WTC11 (cell line): ENCODE measurements around the gene EMC6. TPM values are rescaled to one million over a fixed set of nuclear protein-coding genes. Genes with fewer than 3 reads are reported as not detected.

Experiments
- ATAC-seq: fragments of 200-7000 bp; cut with Tn5 transposase; 2 replicates; pipeline ENCODE4 v1.10.0; 2021; ENCODE audit warnings: mild to moderate bottlenecking, moderate library complexity
- CTCF ChIA-PET: fragments of 300-600 bp; sonication (Branson Sonifier 250); formaldehyde crosslinking; loops from one replicate; lab custom pipeline; 2021; ENCODE audit warnings: antibody characterized with exemption; lab: Charles Lee
- POLR2A ChIA-PET: fragments of 350-600 bp; sonication (Branson Sonifier 250); formaldehyde crosslinking; loops from one replicate; lab custom pipeline; 2021; ENCODE audit warnings: antibody characterized with exemption; lab: Charles Lee
- DNase-seq: peaks from one replicate; pipeline ENCODE4 v3.0.0; 2021; ENCODE audit warnings: low spot score
- H3K27ac Mint-ChIP-seq: 2 replicates; pipeline ENCODE4 v1.8.0; 2021; ENCODE audit warnings: mixed read lengths
- H3K27me3 Mint-ChIP-seq: 2 replicates; pipeline ENCODE4 v1.8.0; 2021; ENCODE audit warnings: low read depth, mild to moderate bottlenecking, moderate library complexity, mixed read lengths
- H3K36me3 Mint-ChIP-seq: 2 replicates; pipeline ENCODE4 v1.8.0; 2021; ENCODE audit warnings: mixed read lengths
- H3K4me1 Mint-ChIP-seq: 2 replicates; pipeline ENCODE4 v1.8.0; 2022; ENCODE audit warnings: mixed read lengths
- H3K4me3 Mint-ChIP-seq: 2 replicates; pipeline ENCODE4 v1.8.0; 2021; ENCODE audit warnings: mild to moderate bottlenecking, moderate library complexity, mixed read lengths
- H3K9me3 Mint-ChIP-seq: 2 replicates; pipeline ENCODE4 v1.8.0; 2021; ENCODE audit warnings: mixed read lengths
- ETV6 ChIP-seq: sonication (generic); formaldehyde crosslinking; IDR thresholded peaks from 2 replicates; pipeline ENCODE4 v1.8.1; 2022; ENCODE audit warnings: mild to moderate bottlenecking, missing genetic modification reagents
- FOXJ3 ChIP-seq: sonication (generic); formaldehyde crosslinking; IDR thresholded peaks from 2 replicates; pipeline ENCODE4 v1.9.0; 2021; ENCODE audit warnings: missing genetic modification reagents, mild to moderate bottlenecking, borderline replicate concordance
- MXD4 ChIP-seq: fragments of 250-450 bp; sonication (Bioruptor Pico); IDR thresholded peaks from 2 replicates; pipeline ENCODE4 v1.8.0; 2021; ENCODE audit warnings: mild to moderate bottlenecking, moderate library complexity, borderline replicate concordance
- NFE2L1 ChIP-seq: sonication (generic); formaldehyde crosslinking; IDR thresholded peaks from 2 replicates; pipeline ENCODE4 v1.8.1; 2023; ENCODE audit warnings: missing genetic modification reagents
- NR3C1 ChIP-seq: sonication (generic); formaldehyde crosslinking; conservative IDR thresholded peaks from 2 replicates; pipeline ENCODE4 v1.8.1; 2023; ENCODE audit warnings: low read depth, mild to moderate bottlenecking, missing genetic modification reagents
- SMAD3 ChIP-seq: sonication (generic); formaldehyde crosslinking; IDR thresholded peaks from 2 replicates; pipeline ENCODE4 v1.8.0; 2022; ENCODE audit warnings: missing genetic modification reagents, mild to moderate bottlenecking, borderline replicate concordance
- SMAD4 ChIP-seq: sonication (generic); formaldehyde crosslinking; IDR thresholded peaks from 2 replicates; pipeline ENCODE4 v1.8.0; 2022; ENCODE audit warnings: mild to moderate bottlenecking, missing genetic modification reagents
- TP53 ChIP-seq: sonication (generic); formaldehyde crosslinking; IDR thresholded peaks from 2 replicates; pipeline ENCODE4 v1.8.1; 2023; ENCODE audit warnings: mild to moderate bottlenecking, missing genetic modification reagents
- ZBTB21 ChIP-seq: sonication (generic); formaldehyde crosslinking; IDR thresholded peaks from 2 replicates; pipeline ENCODE4 v1.8.1; 2023; ENCODE audit warnings: mild to moderate bottlenecking, missing genetic modification reagents, borderline replicate concordance
- ZNF138 ChIP-seq: sonication (generic); formaldehyde crosslinking; conservative IDR thresholded peaks from 2 replicates; pipeline ENCODE4 v1.8.1; 2022; ENCODE audit warnings: mild to moderate bottlenecking, moderate library complexity, missing genetic modification reagents
- ZNF219 ChIP-seq: sonication (generic); formaldehyde crosslinking; IDR thresholded peaks from 2 replicates; pipeline ENCODE4 v1.8.0; 2023; ENCODE audit warnings: missing genetic modification reagents, mild to moderate bottlenecking, borderline replicate concordance
- ZNF232 ChIP-seq: sonication (generic); formaldehyde crosslinking; IDR thresholded peaks from 2 replicates; pipeline ENCODE4 v1.8.0; 2022; ENCODE audit warnings: mild to moderate bottlenecking, missing genetic modification reagents
- total RNA-seq: library from RNA; stranded (reverse); gene quantifications from 3 replicates; pipeline ENCODE4 v1.2.3, GENCODE V29; 2021
- TF ChIP-seq, protein P1 (sequence below): fragments of 250-450 bp; sonication (Bioruptor Pico); IDR thresholded peaks from 2 replicates; pipeline ENCODE4 v2.1.2; 2022; ENCODE audit warnings: mild to moderate bottlenecking, moderate library complexity
- TF ChIP-seq, protein P2 (sequence below): fragments of 250-450 bp; sonication (Bioruptor Pico); IDR thresholded peaks from 2 replicates; pipeline ENCODE4 v1.9.0; 2021; ENCODE audit warnings: mild to moderate bottlenecking
- TF ChIP-seq, protein P3 (sequence below): sonication (generic); formaldehyde crosslinking; IDR thresholded peaks from 2 replicates; pipeline ENCODE4 v1.8.1; 2022; ENCODE audit warnings: low read depth, missing genetic modification reagents, borderline replicate concordance
- TF ChIP-seq, protein P4 (sequence below): sonication (generic); formaldehyde crosslinking; IDR thresholded peaks from 2 replicates; pipeline ENCODE4 v1.8.0; 2022; ENCODE audit warnings: mild to moderate bottlenecking, missing genetic modification reagents
- TF ChIP-seq, protein P5 (sequence below): fragments of 250-450 bp; sonication (Bioruptor Pico); IDR thresholded peaks from 2 replicates; pipeline ENCODE4 v1.9.0; 2021; ENCODE audit warnings: mild to moderate bottlenecking
- TF ChIP-seq, protein P6 (sequence below): fragments of 250-450 bp; sonication (Bioruptor Pico); IDR thresholded peaks from 2 replicates; pipeline ENCODE4 v1.9.0; 2021; ENCODE audit warnings: moderate library complexity, mild to moderate bottlenecking, inconsistent platforms, borderline replicate concordance
- TF ChIP-seq, protein P7 (sequence below): sonication (generic); formaldehyde crosslinking; IDR thresholded peaks from 2 replicates; pipeline ENCODE4 v1.8.0; 2022; ENCODE audit warnings: missing genetic modification reagents
- TF ChIP-seq, protein P8 (sequence below): sonication (generic); formaldehyde crosslinking; IDR thresholded peaks from 2 replicates; pipeline ENCODE4 v1.8.1; 2023; ENCODE audit warnings: mild to moderate bottlenecking, missing genetic modification reagents, borderline replicate concordance

EMC6 gene
- total RNA-seq, 1 experiment from 2014 or later = 86.0 TPM

DNA sequence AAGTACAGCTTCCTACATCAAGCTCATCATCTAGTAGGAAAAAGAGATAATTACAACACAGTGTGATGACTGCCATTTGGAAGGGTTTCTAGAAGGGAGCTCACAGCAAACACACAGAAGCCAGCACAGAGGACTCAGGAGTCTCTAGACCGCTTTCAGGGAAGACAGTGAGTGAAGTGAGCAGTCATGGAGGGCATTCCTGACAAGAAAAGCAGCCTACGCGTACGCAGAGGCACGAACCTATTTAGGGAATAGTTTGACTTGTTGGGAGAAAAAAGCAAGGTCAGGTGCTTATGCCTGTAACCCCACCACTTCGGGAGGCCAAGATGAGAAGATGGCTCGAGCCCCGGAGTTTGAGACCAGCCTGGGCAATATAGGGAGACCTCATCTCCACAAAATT, 46.7 kb downstream of the EMC6 start (continued):
- no peak for TF ChIP-seq ETV6 (CRISPR knock-in tag)
- TF ChIP-seq, protein P1, sequence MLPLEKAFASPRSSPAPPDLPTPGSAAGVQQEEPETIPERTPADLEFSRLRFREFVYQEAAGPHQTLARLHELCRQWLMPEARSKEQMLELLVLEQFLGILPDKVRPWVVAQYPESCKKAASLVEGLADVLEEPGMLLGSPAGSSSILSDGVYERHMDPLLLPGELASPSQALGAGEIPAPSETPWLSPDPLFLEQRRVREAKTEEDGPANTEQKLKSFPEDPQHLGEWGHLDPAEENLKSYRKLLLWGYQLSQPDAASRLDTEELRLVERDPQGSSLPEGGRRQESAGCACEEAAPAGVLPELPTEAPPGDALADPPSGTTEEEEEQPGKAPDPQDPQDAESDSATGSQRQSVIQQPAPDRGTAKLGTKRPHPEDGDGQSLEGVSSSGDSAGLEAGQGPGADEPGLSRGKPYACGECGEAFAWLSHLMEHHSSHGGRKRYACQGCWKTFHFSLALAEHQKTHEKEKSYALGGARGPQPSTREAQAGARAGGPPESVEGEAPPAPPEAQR (CRISPR knock-in tag) = no peak
- no peak for TF ChIP-seq ZNF219

DNA sequence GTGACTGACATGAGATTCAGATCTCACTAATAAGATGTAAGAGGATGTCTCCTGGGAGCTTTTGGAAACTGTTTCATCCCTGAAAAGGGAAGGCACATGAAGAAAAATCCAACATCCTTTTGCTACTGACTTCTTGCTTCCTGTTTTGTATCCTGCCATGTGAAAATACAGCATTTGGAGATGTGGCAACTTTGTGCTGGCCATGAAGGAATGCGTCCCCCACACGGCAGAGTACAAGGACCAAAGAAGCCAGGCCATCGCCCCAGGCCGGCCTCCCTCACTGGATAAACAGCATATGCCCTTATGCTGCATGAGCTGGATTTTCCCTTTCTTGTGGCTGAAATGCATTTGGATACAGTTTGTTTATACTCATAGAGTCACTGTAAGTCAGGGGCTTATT, 49.6 kb downstream of the EMC6 start:
- ChIA-PET CTCF (no interaction called here), POLR2A (no interaction called here)
- Mint-ChIP-seq H3K27me3 (no peaks in the 10 kb centered on the region), H3K27ac (no peak overlapping the region), H3K4me3 (no peak overlapping the region), H3K36me3 (peaks cover 29% of the 10 kb centered on the region), H3K4me1 (peaks cover 9% of the 10 kb centered on the region), H3K9me3 (no peaks in the 10 kb centered on the region)
- ATAC-seq = no peak
- no peak for DNase-seq
- no peak for TF ChIP-seq SMAD4 (CRISPR knock-in tag)
- no peak for TF ChIP-seq ZNF138 (CRISPR knock-in tag)
- no peak for TF ChIP-seq ZBTB21
- no peak for TF ChIP-seq NFE2L1 (CRISPR knock-in tag)
- TF ChIP-seq, protein P2, sequence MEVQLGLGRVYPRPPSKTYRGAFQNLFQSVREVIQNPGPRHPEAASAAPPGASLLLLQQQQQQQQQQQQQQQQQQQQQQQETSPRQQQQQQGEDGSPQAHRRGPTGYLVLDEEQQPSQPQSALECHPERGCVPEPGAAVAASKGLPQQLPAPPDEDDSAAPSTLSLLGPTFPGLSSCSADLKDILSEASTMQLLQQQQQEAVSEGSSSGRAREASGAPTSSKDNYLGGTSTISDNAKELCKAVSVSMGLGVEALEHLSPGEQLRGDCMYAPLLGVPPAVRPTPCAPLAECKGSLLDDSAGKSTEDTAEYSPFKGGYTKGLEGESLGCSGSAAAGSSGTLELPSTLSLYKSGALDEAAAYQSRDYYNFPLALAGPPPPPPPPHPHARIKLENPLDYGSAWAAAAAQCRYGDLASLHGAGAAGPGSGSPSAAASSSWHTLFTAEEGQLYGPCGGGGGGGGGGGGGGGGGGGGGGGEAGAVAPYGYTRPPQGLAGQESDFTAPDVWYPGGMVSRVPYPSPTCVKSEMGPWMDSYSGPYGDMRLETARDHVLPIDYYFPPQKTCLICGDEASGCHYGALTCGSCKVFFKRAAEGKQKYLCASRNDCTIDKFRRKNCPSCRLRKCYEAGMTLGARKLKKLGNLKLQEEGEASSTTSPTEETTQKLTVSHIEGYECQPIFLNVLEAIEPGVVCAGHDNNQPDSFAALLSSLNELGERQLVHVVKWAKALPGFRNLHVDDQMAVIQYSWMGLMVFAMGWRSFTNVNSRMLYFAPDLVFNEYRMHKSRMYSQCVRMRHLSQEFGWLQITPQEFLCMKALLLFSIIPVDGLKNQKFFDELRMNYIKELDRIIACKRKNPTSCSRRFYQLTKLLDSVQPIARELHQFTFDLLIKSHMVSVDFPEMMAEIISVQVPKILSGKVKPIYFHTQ = no peak
- TF ChIP-seq, protein P3, sequence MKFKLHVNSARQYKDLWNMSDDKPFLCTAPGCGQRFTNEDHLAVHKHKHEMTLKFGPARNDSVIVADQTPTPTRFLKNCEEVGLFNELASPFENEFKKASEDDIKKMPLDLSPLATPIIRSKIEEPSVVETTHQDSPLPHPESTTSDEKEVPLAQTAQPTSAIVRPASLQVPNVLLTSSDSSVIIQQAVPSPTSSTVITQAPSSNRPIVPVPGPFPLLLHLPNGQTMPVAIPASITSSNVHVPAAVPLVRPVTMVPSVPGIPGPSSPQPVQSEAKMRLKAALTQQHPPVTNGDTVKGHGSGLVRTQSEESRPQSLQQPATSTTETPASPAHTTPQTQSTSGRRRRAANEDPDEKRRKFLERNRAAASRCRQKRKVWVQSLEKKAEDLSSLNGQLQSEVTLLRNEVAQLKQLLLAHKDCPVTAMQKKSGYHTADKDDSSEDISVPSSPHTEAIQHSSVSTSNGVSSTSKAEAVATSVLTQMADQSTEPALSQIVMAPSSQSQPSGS (CRISPR knock-in tag) = no peak
- TF ChIP-seq, protein P4, sequence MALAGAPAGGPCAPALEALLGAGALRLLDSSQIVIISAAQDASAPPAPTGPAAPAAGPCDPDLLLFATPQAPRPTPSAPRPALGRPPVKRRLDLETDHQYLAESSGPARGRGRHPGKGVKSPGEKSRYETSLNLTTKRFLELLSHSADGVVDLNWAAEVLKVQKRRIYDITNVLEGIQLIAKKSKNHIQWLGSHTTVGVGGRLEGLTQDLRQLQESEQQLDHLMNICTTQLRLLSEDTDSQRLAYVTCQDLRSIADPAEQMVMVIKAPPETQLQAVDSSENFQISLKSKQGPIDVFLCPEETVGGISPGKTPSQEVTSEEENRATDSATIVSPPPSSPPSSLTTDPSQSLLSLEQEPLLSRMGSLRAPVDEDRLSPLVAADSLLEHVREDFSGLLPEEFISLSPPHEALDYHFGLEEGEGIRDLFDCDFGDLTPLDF = no peak
- TF ChIP-seq MXD4 (CRISPR knock-in tag) = no peak
- TF ChIP-seq, protein P5, sequence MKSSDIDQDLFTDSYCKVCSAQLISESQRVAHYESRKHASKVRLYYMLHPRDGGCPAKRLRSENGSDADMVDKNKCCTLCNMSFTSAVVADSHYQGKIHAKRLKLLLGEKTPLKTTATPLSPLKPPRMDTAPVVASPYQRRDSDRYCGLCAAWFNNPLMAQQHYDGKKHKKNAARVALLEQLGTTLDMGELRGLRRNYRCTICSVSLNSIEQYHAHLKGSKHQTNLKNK (CRISPR knock-in tag) = no peak
- TF ChIP-seq, protein P6, sequence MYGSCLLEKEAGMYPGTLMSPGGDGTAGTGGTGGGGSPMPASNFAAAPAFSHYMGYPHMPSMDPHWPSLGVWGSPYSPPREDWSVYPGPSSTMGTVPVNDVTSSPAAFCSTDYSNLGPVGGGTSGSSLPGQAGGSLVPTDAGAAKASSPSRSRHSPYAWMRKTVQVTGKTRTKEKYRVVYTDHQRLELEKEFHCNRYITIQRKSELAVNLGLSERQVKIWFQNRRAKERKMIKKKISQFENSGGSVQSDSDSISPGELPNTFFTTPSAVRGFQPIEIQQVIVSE (CRISPR knock-in tag) = no peak
- no peak for TF ChIP-seq ZNF232 (CRISPR knock-in tag)
- TF ChIP-seq, protein P7, sequence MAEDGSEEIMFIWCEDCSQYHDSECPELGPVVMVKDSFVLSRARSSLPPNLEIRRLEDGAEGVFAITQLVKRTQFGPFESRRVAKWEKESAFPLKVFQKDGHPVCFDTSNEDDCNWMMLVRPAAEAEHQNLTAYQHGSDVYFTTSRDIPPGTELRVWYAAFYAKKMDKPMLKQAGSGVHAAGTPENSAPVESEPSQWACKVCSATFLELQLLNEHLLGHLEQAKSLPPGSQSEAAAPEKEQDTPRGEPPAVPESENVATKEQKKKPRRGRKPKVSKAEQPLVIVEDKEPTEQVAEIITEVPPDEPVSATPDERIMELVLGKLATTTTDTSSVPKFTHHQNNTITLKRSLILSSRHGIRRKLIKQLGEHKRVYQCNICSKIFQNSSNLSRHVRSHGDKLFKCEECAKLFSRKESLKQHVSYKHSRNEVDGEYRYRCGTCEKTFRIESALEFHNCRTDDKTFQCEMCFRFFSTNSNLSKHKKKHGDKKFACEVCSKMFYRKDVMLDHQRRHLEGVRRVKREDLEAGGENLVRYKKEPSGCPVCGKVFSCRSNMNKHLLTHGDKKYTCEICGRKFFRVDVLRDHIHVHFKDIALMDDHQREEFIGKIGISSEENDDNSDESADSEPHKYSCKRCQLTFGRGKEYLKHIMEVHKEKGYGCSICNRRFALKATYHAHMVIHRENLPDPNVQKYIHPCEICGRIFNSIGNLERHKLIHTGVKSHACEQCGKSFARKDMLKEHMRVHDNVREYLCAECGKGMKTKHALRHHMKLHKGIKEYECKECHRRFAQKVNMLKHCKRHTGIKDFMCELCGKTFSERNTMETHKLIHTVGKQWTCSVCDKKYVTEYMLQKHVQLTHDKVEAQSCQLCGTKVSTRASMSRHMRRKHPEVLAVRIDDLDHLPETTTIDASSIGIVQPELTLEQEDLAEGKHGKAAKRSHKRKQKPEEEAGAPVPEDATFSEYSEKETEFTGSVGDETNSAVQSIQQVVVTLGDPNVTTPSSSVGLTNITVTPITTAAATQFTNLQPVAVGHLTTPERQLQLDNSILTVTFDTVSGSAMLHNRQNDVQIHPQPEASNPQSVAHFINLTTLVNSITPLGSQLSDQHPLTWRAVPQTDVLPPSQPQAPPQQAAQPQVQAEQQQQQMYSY (CRISPR knock-in tag) = no peak
- no peak for TF ChIP-seq NR3C1
- no peak for TF ChIP-seq SMAD3 (CRISPR knock-in tag)
- no peak for TF ChIP-seq FOXJ3 (CRISPR knock-in tag)
- TF ChIP-seq, protein P8, sequence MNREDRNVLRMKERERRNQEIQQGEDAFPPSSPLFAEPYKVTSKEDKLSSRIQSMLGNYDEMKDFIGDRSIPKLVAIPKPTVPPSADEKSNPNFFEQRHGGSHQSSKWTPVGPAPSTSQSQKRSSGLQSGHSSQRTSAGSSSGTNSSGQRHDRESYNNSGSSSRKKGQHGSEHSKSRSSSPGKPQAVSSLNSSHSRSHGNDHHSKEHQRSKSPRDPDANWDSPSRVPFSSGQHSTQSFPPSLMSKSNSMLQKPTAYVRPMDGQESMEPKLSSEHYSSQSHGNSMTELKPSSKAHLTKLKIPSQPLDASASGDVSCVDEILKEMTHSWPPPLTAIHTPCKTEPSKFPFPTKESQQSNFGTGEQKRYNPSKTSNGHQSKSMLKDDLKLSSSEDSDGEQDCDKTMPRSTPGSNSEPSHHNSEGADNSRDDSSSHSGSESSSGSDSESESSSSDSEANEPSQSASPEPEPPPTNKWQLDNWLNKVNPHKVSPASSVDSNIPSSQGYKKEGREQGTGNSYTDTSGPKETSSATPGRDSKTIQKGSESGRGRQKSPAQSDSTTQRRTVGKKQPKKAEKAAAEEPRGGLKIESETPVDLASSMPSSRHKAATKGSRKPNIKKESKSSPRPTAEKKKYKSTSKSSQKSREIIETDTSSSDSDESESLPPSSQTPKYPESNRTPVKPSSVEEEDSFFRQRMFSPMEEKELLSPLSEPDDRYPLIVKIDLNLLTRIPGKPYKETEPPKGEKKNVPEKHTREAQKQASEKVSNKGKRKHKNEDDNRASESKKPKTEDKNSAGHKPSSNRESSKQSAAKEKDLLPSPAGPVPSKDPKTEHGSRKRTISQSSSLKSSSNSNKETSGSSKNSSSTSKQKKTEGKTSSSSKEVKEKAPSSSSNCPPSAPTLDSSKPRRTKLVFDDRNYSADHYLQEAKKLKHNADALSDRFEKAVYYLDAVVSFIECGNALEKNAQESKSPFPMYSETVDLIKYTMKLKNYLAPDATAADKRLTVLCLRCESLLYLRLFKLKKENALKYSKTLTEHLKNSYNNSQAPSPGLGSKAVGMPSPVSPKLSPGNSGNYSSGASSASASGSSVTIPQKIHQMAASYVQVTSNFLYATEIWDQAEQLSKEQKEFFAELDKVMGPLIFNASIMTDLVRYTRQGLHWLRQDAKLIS (CRISPR knock-in tag) = no peak
- no peak for TF ChIP-seq TP53 (CRISPR knock-in tag)
